ENCODE measurements around the gene QSOX2.

DNA sequence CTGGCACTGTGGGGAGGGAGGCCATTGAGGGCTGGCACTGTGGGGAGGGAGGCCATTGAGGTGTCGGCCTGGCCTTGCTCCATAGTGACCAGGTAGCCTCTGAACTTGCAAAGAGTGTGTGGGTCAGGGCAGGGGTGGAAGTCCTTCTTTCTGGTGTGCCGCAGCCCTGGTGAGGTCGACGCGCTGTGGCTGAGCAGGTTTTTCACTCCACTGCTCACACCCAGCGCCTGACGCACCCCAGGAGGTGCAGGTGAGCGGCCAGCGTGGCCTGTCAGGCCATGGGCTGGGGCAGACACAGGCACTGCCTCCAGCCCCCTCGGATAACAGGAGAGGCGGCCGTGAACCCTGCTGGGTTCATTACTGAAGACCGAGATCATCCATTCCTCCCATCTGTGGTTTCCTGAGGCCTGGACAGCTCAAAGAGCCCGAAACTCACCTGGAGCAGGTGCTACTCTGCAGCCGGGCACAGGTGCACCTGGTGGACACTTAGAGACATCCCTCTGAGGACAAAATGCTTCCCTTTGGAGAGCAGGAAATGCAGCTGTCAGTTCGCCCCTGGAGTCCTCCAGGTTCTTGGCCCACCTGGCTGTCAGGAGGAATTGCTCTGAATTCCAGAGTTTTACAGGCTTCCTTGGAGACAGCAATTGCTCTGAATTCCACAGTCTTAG, 73.1 kb downstream of the QSOX2 start:
- TF ChIP-seq, protein P1, sequence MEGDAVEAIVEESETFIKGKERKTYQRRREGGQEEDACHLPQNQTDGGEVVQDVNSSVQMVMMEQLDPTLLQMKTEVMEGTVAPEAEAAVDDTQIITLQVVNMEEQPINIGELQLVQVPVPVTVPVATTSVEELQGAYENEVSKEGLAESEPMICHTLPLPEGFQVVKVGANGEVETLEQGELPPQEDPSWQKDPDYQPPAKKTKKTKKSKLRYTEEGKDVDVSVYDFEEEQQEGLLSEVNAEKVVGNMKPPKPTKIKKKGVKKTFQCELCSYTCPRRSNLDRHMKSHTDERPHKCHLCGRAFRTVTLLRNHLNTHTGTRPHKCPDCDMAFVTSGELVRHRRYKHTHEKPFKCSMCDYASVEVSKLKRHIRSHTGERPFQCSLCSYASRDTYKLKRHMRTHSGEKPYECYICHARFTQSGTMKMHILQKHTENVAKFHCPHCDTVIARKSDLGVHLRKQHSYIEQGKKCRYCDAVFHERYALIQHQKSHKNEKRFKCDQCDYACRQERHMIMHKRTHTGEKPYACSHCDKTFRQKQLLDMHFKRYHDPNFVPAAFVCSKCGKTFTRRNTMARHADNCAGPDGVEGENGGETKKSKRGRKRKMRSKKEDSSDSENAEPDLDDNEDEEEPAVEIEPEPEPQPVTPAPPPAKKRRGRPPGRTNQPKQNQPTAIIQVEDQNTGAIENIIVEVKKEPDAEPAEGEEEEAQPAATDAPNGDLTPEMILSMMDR (conservative IDR thresholded peaks at IDR 0.05; ENCODE audit: low read length) = no peak
- TF ChIP-seq EZH2phosphoT487 (IDR thresholded peaks at IDR 0.05; ENCODE audit: borderline replicate concordance, low read depth, low read length) = no peak
